Natural killer cell (primary cell): ENCODE measurements around the gene CC2D1A. TPM values are rescaled to one million over a fixed set of nuclear protein-coding genes. Genes with fewer than 3 reads are reported as not detected.

ENCODE experiments used
- ATAC-seq, 3 donors: fragments of 150-1000 bp in 2 of 3; fragments of 200-7000 bp in 1 of 3; cut with Tn5 transposase; 1 replicate in 1 of 3; 2 replicates in 2 of 3; pipeline ENCODE4 v1.10.0; 2021; ENCODE audit warnings: mild to moderate bottlenecking in 2 of 3, moderate library complexity in 2 of 3
- DNase-seq, 2 donors: peaks; one replicate each; pipeline versions ENCODE4 v3.0.0 to v3.0.0-alpha.2; 2013 to 2021; ENCODE audit warnings: mixed read lengths in 1 of 2
- H3K27ac ChIP-seq: one replicate; pipeline ENCODE4 v1.5.1; 2013; ENCODE audit warnings: mild to moderate bottlenecking, low read length
- H3K27me3 ChIP-seq: one replicate; pipeline ENCODE4 v1.6.1; 2013; ENCODE audit warnings: low read length; ENCODE audit not compliant: control insufficient read depth, insufficient read depth
- H3K36me3 ChIP-seq: one replicate; pipeline ENCODE4 v1.6.1; 2013; ENCODE audit warnings: low read length; ENCODE audit not compliant: control insufficient read depth, insufficient read depth
- H3K4me1 ChIP-seq: one replicate; pipeline ENCODE4 v1.6.1; 2013; ENCODE audit warnings: low read length; ENCODE audit not compliant: control insufficient read depth, insufficient read depth
- H3K4me3 ChIP-seq: one replicate; pipeline ENCODE4 v1.5.1; 2013; ENCODE audit warnings: low read length
- H3K9me3 ChIP-seq: one replicate; pipeline ENCODE4 v1.6.1; 2013; ENCODE audit warnings: low read length; ENCODE audit not compliant: control insufficient read depth, insufficient read depth
- H3K27ac Mint-ChIP-seq, 2 donors: one replicate each; pipeline ENCODE4 v1.8.0; 2022; ENCODE audit warnings: mild to moderate bottlenecking in 2 of 2, mixed read lengths in 2 of 2, moderate library complexity in 1 of 2
- H3K27me3 Mint-ChIP-seq, 2 donors: one replicate each; pipeline ENCODE4 v1.8.0; 2022; ENCODE audit warnings: low read depth in 2 of 2, mixed read lengths in 2 of 2
- H3K36me3 Mint-ChIP-seq: one replicate; pipeline ENCODE4 v1.8.0; 2022; ENCODE audit warnings: mixed read lengths
- H3K4me1 Mint-ChIP-seq, 2 donors: one replicate each; pipeline ENCODE4 v1.8.0; 2022; ENCODE audit warnings: mixed read lengths in 2 of 2
- H3K4me3 Mint-ChIP-seq: one replicate; pipeline ENCODE4 v1.8.0; 2022; ENCODE audit warnings: mild to moderate bottlenecking, moderate library complexity, mixed read lengths
- H3K9me3 Mint-ChIP-seq, 2 donors: one replicate each; pipeline ENCODE4 v1.8.0; 2022; ENCODE audit warnings: mixed read lengths in 2 of 2
- WGBS: methylation state at CpG from one replicate; pipeline ENCODE4 v1.1.7; 2013; ENCODE audit warnings: missing lambda C conversion rate; ENCODE audit not compliant: insufficient coverage; 5-methylcytosine and 5-hydroxymethylcytosine counted together
- intact Hi-C: fragments of 100-400 bp; cut with micrococcal nuclease; formaldehyde crosslinking; loops from one replicate; pipeline ENCODE4 v1.14.2; 2022
- total RNA-seq, 4 donors: library from RNA; stranded (reverse); fragments of 120-200 nt in 1 of 4; gene quantifications; one replicate each; pipeline versions ENCODE4 v1.2.3 to v1.2.4, GENCODE V29; 2013 to 2022
- TF ChIP-seq, protein P1 (sequence below): fragments of 200-600 bp; IDR thresholded peaks from one replicate; pipeline ENCODE4 v1.8.0; 2022; ENCODE audit warnings: antibody characterized with exemption

CC2D1A gene
- total RNA-seq, 3 donors from 2014 or later (not counting 1 experiment from before 2014, with no cell fraction given): 42.8 to 49.3 (median 48.4) TPM

DNA sequence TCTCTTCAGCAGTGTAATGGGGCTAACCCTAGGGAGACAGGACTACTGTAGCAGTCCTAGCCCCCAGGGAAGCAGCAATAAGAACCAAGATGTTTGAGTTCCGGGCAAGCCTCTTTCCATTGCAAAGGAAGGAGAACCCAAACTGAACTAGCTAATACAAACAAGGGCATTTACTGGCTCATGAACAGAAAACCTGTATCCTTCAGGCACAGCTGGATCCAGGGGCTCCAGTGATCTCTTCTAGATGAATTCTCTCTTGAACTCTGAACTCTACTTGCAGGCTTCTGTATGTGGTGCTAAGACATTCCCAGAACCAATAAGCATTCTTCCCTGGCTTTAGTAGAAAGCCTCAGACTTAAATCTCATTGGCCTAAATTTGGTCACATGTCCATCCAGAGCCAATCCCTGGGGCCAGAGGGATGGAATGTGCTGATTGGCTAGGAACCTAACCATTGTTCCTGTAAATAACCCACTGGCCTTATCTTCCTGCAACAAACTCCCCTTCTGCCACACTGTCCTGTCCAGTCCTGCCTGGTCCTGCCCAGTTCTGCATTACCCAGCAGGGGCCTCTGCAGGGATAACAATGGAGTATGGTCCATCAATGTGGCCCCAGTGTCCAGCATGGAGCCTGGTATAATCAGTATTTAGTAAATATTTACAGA, 36.2 kb downstream of the CC2D1A start:
- 100% methylated on average over 1 of the region's 1 CpG for WGBS
- H3K4me3 Mint-ChIP-seq: no peak overlapping the region
- no peaks in the 10 kb centered on the region for H3K4me1 Mint-ChIP-seq

DNA sequence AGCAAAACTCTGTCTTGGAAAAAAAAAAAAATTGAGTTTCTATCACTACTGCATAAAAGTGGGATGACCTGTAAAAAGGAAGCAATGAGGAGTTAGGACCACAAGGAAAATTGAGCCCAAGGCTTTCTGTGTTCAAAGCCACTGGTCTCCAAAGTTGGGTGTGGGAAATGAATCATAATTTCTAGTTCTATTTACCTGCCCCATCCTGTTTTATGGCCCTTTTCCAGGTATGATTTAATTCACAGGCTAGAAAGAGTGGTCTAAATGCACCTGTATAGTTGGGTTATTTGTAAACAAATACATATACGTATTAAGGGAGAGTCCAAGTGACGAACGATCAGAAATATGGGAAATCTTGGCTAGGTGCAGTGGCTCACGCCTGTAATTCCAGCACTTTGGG, 40.4 kb downstream of the CC2D1A start:
- no peak overlapping the region for H3K27ac Mint-ChIP-seq
- TF ChIP-seq, protein P1, sequence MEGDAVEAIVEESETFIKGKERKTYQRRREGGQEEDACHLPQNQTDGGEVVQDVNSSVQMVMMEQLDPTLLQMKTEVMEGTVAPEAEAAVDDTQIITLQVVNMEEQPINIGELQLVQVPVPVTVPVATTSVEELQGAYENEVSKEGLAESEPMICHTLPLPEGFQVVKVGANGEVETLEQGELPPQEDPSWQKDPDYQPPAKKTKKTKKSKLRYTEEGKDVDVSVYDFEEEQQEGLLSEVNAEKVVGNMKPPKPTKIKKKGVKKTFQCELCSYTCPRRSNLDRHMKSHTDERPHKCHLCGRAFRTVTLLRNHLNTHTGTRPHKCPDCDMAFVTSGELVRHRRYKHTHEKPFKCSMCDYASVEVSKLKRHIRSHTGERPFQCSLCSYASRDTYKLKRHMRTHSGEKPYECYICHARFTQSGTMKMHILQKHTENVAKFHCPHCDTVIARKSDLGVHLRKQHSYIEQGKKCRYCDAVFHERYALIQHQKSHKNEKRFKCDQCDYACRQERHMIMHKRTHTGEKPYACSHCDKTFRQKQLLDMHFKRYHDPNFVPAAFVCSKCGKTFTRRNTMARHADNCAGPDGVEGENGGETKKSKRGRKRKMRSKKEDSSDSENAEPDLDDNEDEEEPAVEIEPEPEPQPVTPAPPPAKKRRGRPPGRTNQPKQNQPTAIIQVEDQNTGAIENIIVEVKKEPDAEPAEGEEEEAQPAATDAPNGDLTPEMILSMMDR: no peak
- Histone ChIP-seq H3K9me3 (no peaks in the 10 kb centered on the region), H3K27me3 (no peaks in the 10 kb centered on the region), H3K4me3 (no peak overlapping the region), H3K27ac (no peak overlapping the region), H3K4me1 (no peaks in the 10 kb centered on the region), H3K36me3 (no peaks in the 10 kb centered on the region)
- H3K4me3 Mint-ChIP-seq: no peak overlapping the region
- H3K36me3 Mint-ChIP-seq: no peaks in the 10 kb centered on the region
- no peaks in the 10 kb centered on the region for H3K4me1 Mint-ChIP-seq
- DNase-seq (no peak), ATAC-seq (no peak)
- 95% methylated on average over 4 of the region's 4 CpGs for WGBS
- no peaks in the 10 kb centered on the region for H3K27me3 Mint-ChIP-seq
- no peaks in the 10 kb centered on the region for H3K9me3 Mint-ChIP-seq
- intact Hi-C loops: no loop called here

More for the DNA sequence above, 36.2 kb downstream of the CC2D1A start:
- ATAC-seq: no peak
- TF ChIP-seq, protein P1: no peak
- no peak for DNase-seq
- H3K27me3 Mint-ChIP-seq: peaks cover 0 to 4% of the 10 kb centered on the region in 2 donors
- H3K4me1 ChIP-seq: peaks cover 11% of the 10 kb centered on the region
- intact Hi-C loops: no loop called here
- H3K4me3 ChIP-seq: no peak overlapping the region
- H3K27ac Mint-ChIP-seq: no peak overlapping the region
- no peaks in the 10 kb centered on the region for H3K36me3 ChIP-seq
- no peaks in the 10 kb centered on the region for H3K9me3 Mint-ChIP-seq
- no peaks in the 10 kb centered on the region for H3K36me3 Mint-ChIP-seq
- H3K27me3 ChIP-seq: peaks cover 9% of the 10 kb centered on the region
- no peak overlapping the region for H3K27ac ChIP-seq
- no peaks in the 10 kb centered on the region for H3K9me3 ChIP-seq

DNA sequence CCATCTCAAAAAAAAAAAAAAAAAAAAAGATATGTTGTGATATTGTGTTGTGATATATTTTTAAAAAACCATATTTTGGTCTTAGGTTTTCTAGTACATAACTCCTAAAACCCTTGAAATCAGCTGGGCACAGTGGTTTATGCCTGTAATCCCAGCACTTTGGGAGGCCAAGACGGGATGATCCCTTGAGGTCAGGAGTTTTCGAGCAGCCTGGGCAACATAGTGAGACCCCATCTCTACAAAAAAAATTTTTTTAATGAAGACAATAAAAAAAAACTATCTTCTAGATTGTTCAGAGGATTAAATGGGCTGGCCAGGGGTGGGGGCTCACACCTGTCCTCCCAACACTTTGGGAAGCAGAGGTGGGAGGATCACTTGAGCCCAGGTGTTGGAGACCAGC, 45.0 kb downstream of the CC2D1A start:
- Histone ChIP-seq H3K27me3 (no peaks in the 10 kb centered on the region), H3K9me3 (no peaks in the 10 kb centered on the region), H3K36me3 (peaks cover 11% of the 10 kb centered on the region), H3K27ac (no peak overlapping the region), H3K4me3 (no peak overlapping the region), H3K4me1 (peaks cover 24% of the 10 kb centered on the region)
- Mint-ChIP-seq H3K4me1 (peaks cover 7 to 27% of the 10 kb centered on the region in 2 donors), H3K4me3 (no peak overlapping the region), H3K27ac (no peak overlapping the region), H3K9me3 (no peaks in the 10 kb centered on the region), H3K36me3 (no peaks in the 10 kb centered on the region), H3K27me3 (no peaks in the 10 kb centered on the region)
- TF ChIP-seq, protein P1: no peak
- WGBS: 86% methylated on average over 1 of the region's 2 CpGs
- DNase-seq: no peak
- intact Hi-C loops: loop anchor here (10.0 kb wide), 1 partner anchor 66 kb away; no protein-coding TSS in a partner anchor
- no peak for ATAC-seq

DNA sequence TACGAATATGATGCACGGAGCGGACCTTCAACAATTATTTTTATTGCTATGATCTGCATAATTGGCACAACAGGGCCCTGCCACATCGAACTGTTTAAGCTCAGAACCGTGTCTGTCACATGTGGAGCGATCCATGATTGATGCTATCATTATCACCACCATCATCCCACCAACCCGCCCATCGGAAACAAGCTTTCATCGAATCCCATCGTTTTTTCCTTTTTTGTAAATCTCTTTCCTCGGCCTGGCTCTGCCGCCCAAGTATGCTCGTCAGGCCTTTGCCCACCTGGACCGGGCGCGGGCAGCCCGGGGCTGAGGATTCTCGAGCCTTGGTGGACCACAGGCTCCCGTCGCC, 45.8 kb downstream of the CC2D1A start:
- no peak for DNase-seq
- Histone ChIP-seq H3K4me3 (peak overlapping the region; percentile 28), H3K4me1 (peaks cover 24% of the 10 kb centered on the region), H3K27me3 (no peaks in the 10 kb centered on the region), H3K36me3 (peaks cover 19% of the 10 kb centered on the region), H3K9me3 (no peaks in the 10 kb centered on the region), H3K27ac (peak overlapping the region; percentile 42)
- Mint-ChIP-seq H3K27ac (peak overlapping the region; percentile 95 to 97), H3K4me3 (peak overlapping the region; percentile 98), H3K36me3 (no peaks in the 10 kb centered on the region), H3K9me3 (no peaks in the 10 kb centered on the region), H3K4me1 (peaks cover 7 to 27% of the 10 kb centered on the region in 2 donors), H3K27me3 (no peaks in the 10 kb centered on the region)
- 13% methylated on average over 20 of the region's 20 CpGs for WGBS
- ATAC-seq: no peak
- TF ChIP-seq, protein P1: no peak
- intact Hi-C loops: loop anchor here (1.0 to 10.0 kb wide), 5 partner anchors 35 to 81 kb away; partner anchors contain the start of genes BRME1, CC2D1A and RFX1
